WTC11 (cell line): ENCODE measurements around the gene TMEM253.

Experiments used
- GABPB1 ChIP-seq: sonication (generic); formaldehyde crosslinking; IDR thresholded peaks from 2 replicates; pipeline ENCODE4 v1.8.1; 2023; ENCODE audit warnings: mild to moderate bottlenecking, missing genetic modification reagents
- NR2C2 ChIP-seq: sonication (generic); formaldehyde crosslinking; IDR thresholded peaks from 2 replicates; pipeline ENCODE4 v1.8.0; 2022; ENCODE audit warnings: mild to moderate bottlenecking, missing genetic modification reagents
- NR3C1 ChIP-seq: sonication (generic); formaldehyde crosslinking; conservative IDR thresholded peaks from 2 replicates; pipeline ENCODE4 v1.8.1; 2023; ENCODE audit warnings: low read depth, mild to moderate bottlenecking, missing genetic modification reagents
- SP1 ChIP-seq: sonication (generic); formaldehyde crosslinking; conservative IDR thresholded peaks from 2 replicates; pipeline ENCODE4 v1.8.1; 2022; ENCODE audit warnings: missing genetic modification reagents
- TF ChIP-seq, protein P1 (sequence below): sonication (generic); formaldehyde crosslinking; IDR thresholded peaks from 2 replicates; pipeline ENCODE4 v1.8.0; 2023; ENCODE audit warnings: missing genetic modification reagents, mild to moderate bottlenecking, borderline replicate concordance
- TF ChIP-seq, protein P2 (sequence below): fragments of 200-600 bp; IDR thresholded peaks from 2 replicates; pipeline ENCODE4 v1.8.0; 2022; ENCODE audit warnings: antibody characterized with exemption
- TF ChIP-seq, protein P3 (sequence below): sonication (generic); formaldehyde crosslinking; IDR thresholded peaks from 2 replicates; pipeline ENCODE4 v1.8.0; 2022; ENCODE audit warnings: mild to moderate bottlenecking, missing genetic modification reagents

GRCh38 chr14:21072781-21073339 is 28.0 kb upstream of the TMEM253 start:
- TF ChIP-seq, protein P1, sequence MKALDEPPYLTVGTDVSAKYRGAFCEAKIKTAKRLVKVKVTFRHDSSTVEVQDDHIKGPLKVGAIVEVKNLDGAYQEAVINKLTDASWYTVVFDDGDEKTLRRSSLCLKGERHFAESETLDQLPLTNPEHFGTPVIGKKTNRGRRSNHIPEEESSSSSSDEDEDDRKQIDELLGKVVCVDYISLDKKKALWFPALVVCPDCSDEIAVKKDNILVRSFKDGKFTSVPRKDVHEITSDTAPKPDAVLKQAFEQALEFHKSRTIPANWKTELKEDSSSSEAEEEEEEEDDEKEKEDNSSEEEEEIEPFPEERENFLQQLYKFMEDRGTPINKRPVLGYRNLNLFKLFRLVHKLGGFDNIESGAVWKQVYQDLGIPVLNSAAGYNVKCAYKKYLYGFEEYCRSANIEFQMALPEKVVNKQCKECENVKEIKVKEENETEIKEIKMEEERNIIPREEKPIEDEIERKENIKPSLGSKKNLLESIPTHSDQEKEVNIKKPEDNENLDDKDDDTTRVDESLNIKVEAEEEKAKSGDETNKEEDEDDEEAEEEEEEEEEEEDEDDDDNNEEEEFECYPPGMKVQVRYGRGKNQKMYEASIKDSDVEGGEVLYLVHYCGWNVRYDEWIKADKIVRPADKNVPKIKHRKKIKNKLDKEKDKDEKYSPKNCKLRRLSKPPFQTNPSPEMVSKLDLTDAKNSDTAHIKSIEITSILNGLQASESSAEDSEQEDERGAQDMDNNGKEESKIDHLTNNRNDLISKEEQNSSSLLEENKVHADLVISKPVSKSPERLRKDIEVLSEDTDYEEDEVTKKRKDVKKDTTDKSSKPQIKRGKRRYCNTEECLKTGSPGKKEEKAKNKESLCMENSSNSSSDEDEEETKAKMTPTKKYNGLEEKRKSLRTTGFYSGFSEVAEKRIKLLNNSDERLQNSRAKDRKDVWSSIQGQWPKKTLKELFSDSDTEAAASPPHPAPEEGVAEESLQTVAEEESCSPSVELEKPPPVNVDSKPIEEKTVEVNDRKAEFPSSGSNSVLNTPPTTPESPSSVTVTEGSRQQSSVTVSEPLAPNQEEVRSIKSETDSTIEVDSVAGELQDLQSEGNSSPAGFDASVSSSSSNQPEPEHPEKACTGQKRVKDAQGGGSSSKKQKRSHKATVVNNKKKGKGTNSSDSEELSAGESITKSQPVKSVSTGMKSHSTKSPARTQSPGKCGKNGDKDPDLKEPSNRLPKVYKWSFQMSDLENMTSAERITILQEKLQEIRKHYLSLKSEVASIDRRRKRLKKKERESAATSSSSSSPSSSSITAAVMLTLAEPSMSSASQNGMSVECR (CRISPR knock-in tag): no peak
- no peak for TF ChIP-seq GABPB1 (CRISPR knock-in tag)
- TF ChIP-seq, protein P2, sequence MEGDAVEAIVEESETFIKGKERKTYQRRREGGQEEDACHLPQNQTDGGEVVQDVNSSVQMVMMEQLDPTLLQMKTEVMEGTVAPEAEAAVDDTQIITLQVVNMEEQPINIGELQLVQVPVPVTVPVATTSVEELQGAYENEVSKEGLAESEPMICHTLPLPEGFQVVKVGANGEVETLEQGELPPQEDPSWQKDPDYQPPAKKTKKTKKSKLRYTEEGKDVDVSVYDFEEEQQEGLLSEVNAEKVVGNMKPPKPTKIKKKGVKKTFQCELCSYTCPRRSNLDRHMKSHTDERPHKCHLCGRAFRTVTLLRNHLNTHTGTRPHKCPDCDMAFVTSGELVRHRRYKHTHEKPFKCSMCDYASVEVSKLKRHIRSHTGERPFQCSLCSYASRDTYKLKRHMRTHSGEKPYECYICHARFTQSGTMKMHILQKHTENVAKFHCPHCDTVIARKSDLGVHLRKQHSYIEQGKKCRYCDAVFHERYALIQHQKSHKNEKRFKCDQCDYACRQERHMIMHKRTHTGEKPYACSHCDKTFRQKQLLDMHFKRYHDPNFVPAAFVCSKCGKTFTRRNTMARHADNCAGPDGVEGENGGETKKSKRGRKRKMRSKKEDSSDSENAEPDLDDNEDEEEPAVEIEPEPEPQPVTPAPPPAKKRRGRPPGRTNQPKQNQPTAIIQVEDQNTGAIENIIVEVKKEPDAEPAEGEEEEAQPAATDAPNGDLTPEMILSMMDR: no peak
- no peak for TF ChIP-seq NR2C2 (CRISPR knock-in tag)
- TF ChIP-seq SP1: no peak
- TF ChIP-seq, protein P3, sequence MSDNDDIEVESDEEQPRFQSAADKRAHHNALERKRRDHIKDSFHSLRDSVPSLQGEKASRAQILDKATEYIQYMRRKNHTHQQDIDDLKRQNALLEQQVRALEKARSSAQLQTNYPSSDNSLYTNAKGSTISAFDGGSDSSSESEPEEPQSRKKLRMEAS (CRISPR knock-in tag): no peak
- TF ChIP-seq NR3C1 (CRISPR knock-in tag): no peak
